Measurements from ENCODE around the gene FAM200C. TPM values are rescaled to one million over a fixed set of nuclear protein-coding genes. Genes with fewer than 3 reads are reported as not detected.

Gene FAM200C
- total RNA-seq, 1 experiment from 2014 or later, result 1.5 TPM

GRCh38 chr5:160420331-160420610 lies 20.4 kb upstream of the FAM200C start:
- intact Hi-C loops (cut with micrococcal nuclease), result loop anchor here (5.0 kb wide), 1 partner anchor 42 kb away; no protein-coding TSS in a partner anchor

DNA sequence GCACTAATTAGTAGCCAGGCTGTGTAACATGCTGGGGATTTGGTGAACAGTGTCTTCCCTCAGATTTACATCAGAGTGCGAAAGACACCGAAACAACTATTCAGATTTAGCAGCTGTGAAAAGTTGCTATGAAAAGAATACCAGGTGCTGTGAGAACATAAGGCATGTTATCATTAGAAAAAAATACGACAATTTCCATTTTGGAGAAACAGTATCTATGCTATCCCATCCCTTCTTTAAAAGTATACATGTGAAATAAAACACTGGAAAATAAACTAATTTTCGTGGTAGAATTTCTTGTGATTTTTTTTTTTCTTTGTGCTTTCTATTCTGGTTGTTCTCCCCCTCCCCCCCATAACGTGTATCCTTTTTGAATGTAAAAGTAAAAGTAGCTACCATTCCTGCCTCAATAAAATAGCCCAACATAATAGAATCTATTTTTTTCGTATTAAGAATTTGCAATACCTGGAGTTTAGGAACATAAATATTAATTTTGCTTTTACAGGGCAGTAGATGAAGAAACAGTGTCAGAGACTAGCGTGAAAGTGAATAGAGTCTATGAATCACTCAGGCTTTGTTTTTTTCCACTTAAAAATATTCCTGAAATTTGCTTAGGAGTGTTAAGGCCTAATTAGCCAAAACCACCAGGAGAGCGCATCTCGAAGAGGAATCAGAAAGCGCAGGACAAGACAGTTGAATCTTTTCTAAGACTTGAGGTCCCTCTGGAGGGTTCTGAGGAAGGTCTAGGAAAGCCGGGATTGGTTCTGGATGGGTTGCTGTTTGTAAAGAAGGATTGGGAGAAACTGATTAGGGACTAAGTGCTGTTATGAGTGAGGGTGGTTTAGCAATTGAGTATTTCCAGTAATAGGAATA lies 19.8 kb upstream of the FAM200C start:
- Histone ChIP-seq H3K79me2 (ENCODE audit: low read length) (peaks cover 56% of the 10 kb centered on the region), H3K27ac (ENCODE audit: low read length) (peak overlapping the region; percentile 60), H4K20me1 (ENCODE audit: low read length) (0 out of 2 replicates have a peak, but pooled peaks cover 5% of the 10 kb centered on the region), H3K9me2 (replicated peaks; ENCODE audit: low read length) (no peaks in the 10 kb centered on the region), H3F3A (ENCODE audit: low read length, unreplicated experiment) (no peaks in the 10 kb centered on the region), H3K4me3 (ENCODE audit: low read length) (peak overlapping the region; percentile 94), H3K27me3 (ENCODE audit: low read length) (no peaks in the 10 kb centered on the region), H3K4me1 (ENCODE audit: insufficient read depth, low read length) (peaks cover 36% of the 10 kb centered on the region), H3K36me3 (ENCODE audit: low read depth, low read length) (peaks cover 12% of the 10 kb centered on the region), H2AFZ (ENCODE audit: low read length) (peak overlapping the region; percentile 84), H3K9me3 (ENCODE audit: low read length) (no peaks in the 10 kb centered on the region), H3K9ac (ENCODE audit: low read length) (peak overlapping the region; percentile 92), H3K4me2 (ENCODE audit: low read length) (peak overlapping the region; percentile 97)
- intact Hi-C loops (cut with micrococcal nuclease), result loop anchor here (5.0 kb wide), 1 partner anchor 43 kb away; no protein-coding TSS in a partner anchor
- ATAC-seq, result no peak; the same call in 1 of the 2 replicates
- TF ChIP-seq, protein P1, sequence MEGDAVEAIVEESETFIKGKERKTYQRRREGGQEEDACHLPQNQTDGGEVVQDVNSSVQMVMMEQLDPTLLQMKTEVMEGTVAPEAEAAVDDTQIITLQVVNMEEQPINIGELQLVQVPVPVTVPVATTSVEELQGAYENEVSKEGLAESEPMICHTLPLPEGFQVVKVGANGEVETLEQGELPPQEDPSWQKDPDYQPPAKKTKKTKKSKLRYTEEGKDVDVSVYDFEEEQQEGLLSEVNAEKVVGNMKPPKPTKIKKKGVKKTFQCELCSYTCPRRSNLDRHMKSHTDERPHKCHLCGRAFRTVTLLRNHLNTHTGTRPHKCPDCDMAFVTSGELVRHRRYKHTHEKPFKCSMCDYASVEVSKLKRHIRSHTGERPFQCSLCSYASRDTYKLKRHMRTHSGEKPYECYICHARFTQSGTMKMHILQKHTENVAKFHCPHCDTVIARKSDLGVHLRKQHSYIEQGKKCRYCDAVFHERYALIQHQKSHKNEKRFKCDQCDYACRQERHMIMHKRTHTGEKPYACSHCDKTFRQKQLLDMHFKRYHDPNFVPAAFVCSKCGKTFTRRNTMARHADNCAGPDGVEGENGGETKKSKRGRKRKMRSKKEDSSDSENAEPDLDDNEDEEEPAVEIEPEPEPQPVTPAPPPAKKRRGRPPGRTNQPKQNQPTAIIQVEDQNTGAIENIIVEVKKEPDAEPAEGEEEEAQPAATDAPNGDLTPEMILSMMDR (conservative IDR thresholded peaks at IDR 0.05; ENCODE audit: low read depth, low read length), result no peak
- no peak for TF ChIP-seq EZH2 (IDR thresholded peaks at IDR 0.05; ENCODE audit: low read length, unreplicated experiment)
- TF ChIP-seq EZH2phosphoT487 (IDR thresholded peaks at IDR 0.05; ENCODE audit: borderline replicate concordance, low read length), result no peak
- no peak for DNase-seq
- CTCF ChIA-PET, result interaction anchor here (0.6 kb wide), 1 partner anchor 201 kb away, joined by 4 read pairs; no protein-coding TSS in a partner anchor
- POLR2A ChIA-PET (ENCODE audit: unreplicated experiment), result interaction anchor here (0.5 to 0.7 kb wide), 2 partner anchors 19 to 151 kb away, joined by 7 to 11 read pairs; no protein-coding TSS in a partner anchor
- BruUV-seq (replicated peaks), result TSS peak; percentile 31

More at GRCh38 chr5:160420331-160420610, 20.4 kb upstream of the FAM200C start:
- peaks cover 38% of the 10 kb centered on the region for H3K4me1 ChIP-seq (ENCODE audit: insufficient read depth, low read length)
- ChIA-PET CTCF (no interaction called here), POLR2A (ENCODE audit: unreplicated experiment) (no interaction called here)
- no peak overlapping the region for H3K4me2 ChIP-seq (ENCODE audit: low read length)
- peaks cover 14% of the 10 kb centered on the region for H3K36me3 ChIP-seq (ENCODE audit: low read depth, low read length)
- H3K9ac ChIP-seq (ENCODE audit: low read length), result no peak overlapping the region
- H4K20me1 ChIP-seq (ENCODE audit: low read length), result 0 out of 2 replicates have a peak, but pooled peaks cover 5% of the 10 kb centered on the region
- H3F3A ChIP-seq (ENCODE audit: low read length, unreplicated experiment), result no peaks in the 10 kb centered on the region
- TF ChIP-seq, protein P1 (conservative IDR thresholded peaks at IDR 0.05; ENCODE audit: low read depth, low read length), result no peak
- no peak for TF ChIP-seq EZH2 (IDR thresholded peaks at IDR 0.05; ENCODE audit: low read length, unreplicated experiment)
- TF ChIP-seq EZH2phosphoT487 (IDR thresholded peaks at IDR 0.05; ENCODE audit: borderline replicate concordance, low read length), result no peak
- H3K4me3 ChIP-seq (ENCODE audit: low read length), result no peak overlapping the region
- no peak overlapping the region for H3K27ac ChIP-seq (ENCODE audit: low read length)
- BruUV-seq (replicated peaks), result no TSS peak
- H3K27me3 ChIP-seq (ENCODE audit: low read length), result no peaks in the 10 kb centered on the region
- DNase-seq, result no peak
- no peaks in the 10 kb centered on the region for H3K9me2 ChIP-seq (replicated peaks; ENCODE audit: low read length)
- H3K9me3 ChIP-seq (ENCODE audit: low read length), result no peaks in the 10 kb centered on the region
- peaks cover 62% of the 10 kb centered on the region for H3K79me2 ChIP-seq (ENCODE audit: low read length)
- no peak for ATAC-seq
- no peak overlapping the region for H2AFZ ChIP-seq (ENCODE audit: low read length)
